Muscle of leg (tissue), 11 donors: ENCODE data around the gene BATF2. TPM values are rescaled to one million over a fixed set of nuclear protein-coding genes. Genes with fewer than 3 reads are reported as not detected.
A peak's percentile ranks its signal among the peaks of the same experiment; 100 is the strongest.

Source experiments
- DNase-seq: peaks from one replicate; pipeline ENCODE4 v3.0.0; 2013
- H3K27ac ChIP-seq: one replicate; pipeline ENCODE4 v1.5.1; 2013; ENCODE audit warnings: mild to moderate bottlenecking, low read length, control low read depth
- H3K27me3 ChIP-seq: one replicate; pipeline ENCODE4 v1.6.1; 2013; ENCODE audit warnings: low read length; ENCODE audit not compliant: control insufficient read depth, insufficient read depth
- H3K36me3 ChIP-seq: one replicate; pipeline ENCODE4 v1.6.1; 2013; ENCODE audit warnings: low read length; ENCODE audit not compliant: control insufficient read depth, insufficient read depth
- H3K4me1 ChIP-seq: one replicate; pipeline ENCODE4 v1.6.1; 2013; ENCODE audit warnings: low read length; ENCODE audit not compliant: control insufficient read depth, insufficient read depth
- H3K4me3 ChIP-seq: one replicate; pipeline ENCODE4 v1.5.1; 2013; ENCODE audit warnings: low read length, control low read depth
- H3K9me3 ChIP-seq: replicated peaks from 2 replicates; pipeline ENCODE4 v1.6.1; 2013; ENCODE audit warnings: low read depth, low read length; ENCODE audit not compliant: control insufficient read depth
- WGBS: methylation state at CpG from one replicate; pipeline ENCODE4 v1.1.5; 2013; ENCODE audit warnings: missing lambda C conversion rate; ENCODE audit not compliant: insufficient coverage; 5-methylcytosine and 5-hydroxymethylcytosine counted together
- polyA plus RNA-seq, 8 donors: library from polyadenylated mRNA; unstranded; fragments of 120-200 nt; gene quantifications; one replicate each; pipeline versions ENCODE4 v1.2.1 to v1.2.3, GENCODE V29; 2013; ENCODE audit warnings: inconsistent platforms in 1 of 8, low replicate concordance in 1 of 8; ENCODE audit not compliant: insufficient read length in 8 of 8, insufficient read depth in 1 of 8
- total RNA-seq: library from RNA; stranded (reverse); fragments of 120-200 nt; gene quantifications from one replicate; pipeline ENCODE4 v1.2.4, GENCODE V29; 2013

The BATF2 gene
- total and polyA plus RNA-seq, 9 donors = 0.62 to 1.9 (median 0.95) TPM

- WGBS = 12% methylated on average over 55 of the region's 69 CpGs
- Histone ChIP-seq H3K4me1 (peaks cover 10% of the 10 kb centered on the region), H3K36me3 (no peaks in the 10 kb centered on the region), H3K4me3 (peak within 1 kb of the TSS; percentile 32), H3K27ac (no peak within 1 kb of the TSS), H3K9me3 (no peaks in the 10 kb centered on the region), H3K27me3 (peaks cover 10% of the 10 kb centered on the region)
- DNase-seq = peak; percentile 81
These were observed 25.1 kb downstream of the BATF2 start, which contains the start of gene MAJIN for GRCh38 chr11:64971421-64972233. MAJIN (minus strand) TSS chr11:64972108; CDS start chr11:64959405, 12,703 bp downstream.

DNA sequence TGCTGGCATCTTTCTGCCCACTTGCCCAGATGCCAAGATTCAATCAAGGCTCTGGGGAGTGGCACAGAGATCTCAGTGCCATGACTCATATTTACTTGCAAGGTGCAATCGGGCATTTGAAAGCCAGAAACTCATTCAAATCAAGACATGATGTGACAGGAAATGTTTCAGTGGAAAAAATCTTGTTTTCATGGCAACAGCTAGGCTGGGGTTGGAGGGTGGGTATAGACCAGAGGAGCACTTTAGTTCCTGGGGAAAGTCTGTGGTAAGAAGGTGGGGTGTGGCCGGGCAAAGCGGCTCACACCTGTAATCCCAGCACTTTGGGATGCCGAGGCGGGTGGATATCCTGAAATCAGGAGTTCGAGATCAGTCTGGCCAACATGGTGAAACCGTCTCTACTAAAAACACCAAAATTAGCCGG lies 26.0 kb downstream of the BATF2 start:
- Histone ChIP-seq H3K27me3 (peaks cover 10% of the 10 kb centered on the region), H3K36me3 (no peaks in the 10 kb centered on the region), H3K27ac (no peak overlapping the region), H3K4me1 (peaks cover 10% of the 10 kb centered on the region), H3K9me3 (no peaks in the 10 kb centered on the region), H3K4me3 (no peak overlapping the region)
- DNase-seq = no peak
- 98% methylated on average over 7 of the region's 8 CpGs for WGBS

GRCh38 chr11:64969209-64969608 lies 27.6 kb downstream of the BATF2 start:
- peaks cover 10% of the 10 kb centered on the region for H3K4me1 ChIP-seq
- 46% methylated on average over 4 of the region's 5 CpGs for WGBS
- DNase-seq = no peak
- no peaks in the 10 kb centered on the region for H3K36me3 ChIP-seq
- H3K4me3 ChIP-seq = no peak overlapping the region
- H3K27me3 ChIP-seq = peaks cover 10% of the 10 kb centered on the region
- no peaks in the 10 kb centered on the region for H3K9me3 ChIP-seq
- no peak overlapping the region for H3K27ac ChIP-seq

DNA sequence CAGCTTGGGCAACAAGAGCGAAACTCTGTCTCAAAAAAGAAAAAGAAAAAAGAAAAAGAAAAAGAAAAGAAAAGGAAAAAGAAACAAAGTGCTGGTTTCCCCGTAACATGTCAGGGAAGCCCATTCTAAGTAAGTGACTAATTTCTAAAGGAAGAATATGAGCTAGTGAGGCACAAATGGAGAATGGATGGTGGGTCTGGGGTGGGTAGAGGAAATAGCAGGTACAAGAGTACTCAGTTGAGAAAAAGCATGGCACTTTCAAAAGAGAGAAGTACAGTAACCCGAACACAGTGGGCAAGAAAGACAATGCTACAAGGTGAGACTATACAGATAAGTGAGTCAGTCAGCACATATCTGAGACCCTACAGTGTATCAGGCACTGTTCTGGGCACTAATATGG lies 29.4 kb downstream of the BATF2 start:
- DNase-seq = no peak
- Histone ChIP-seq H3K36me3 (no peaks in the 10 kb centered on the region), H3K4me3 (no peak overlapping the region), H3K4me1 (peaks cover 10% of the 10 kb centered on the region), H3K27me3 (peaks cover 10% of the 10 kb centered on the region), H3K27ac (no peak overlapping the region), H3K9me3 (no peaks in the 10 kb centered on the region)
- 86% methylated on average over 3 of the region's 3 CpGs for WGBS

DNA sequence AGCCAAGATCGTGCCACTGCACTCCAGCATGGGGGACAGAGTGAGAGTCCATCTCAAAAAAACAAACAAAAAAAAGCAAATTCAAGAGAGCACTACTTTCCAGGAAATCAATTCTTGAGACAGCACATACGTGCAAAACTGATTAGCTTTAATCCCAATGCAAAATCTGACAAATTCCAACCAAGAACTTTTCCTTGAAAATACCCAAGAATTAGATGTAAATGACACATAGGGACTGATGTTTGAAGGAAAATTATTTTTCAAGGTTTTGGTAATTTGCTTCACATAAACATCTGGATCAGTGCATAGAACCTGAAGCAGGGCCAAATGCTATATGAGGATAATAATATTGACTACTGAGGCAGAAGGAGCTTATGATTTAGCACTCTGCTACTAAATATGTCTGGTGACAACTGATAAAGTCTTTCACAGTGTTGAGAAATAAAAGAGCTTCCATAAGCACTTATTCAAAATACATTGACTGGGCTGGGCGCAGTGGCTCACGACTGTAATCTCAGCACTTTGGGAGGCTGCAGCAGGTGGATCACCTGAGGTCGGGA lies 33.6 kb downstream of the BATF2 start:
- H3K4me3 ChIP-seq = no peak overlapping the region
- no peaks in the 10 kb centered on the region for H3K9me3 ChIP-seq
- 73% methylated on average over 4 of the region's 5 CpGs for WGBS
- H3K27ac ChIP-seq = no peak overlapping the region
- no peaks in the 10 kb centered on the region for H3K4me1 ChIP-seq
- no peaks in the 10 kb centered on the region for H3K27me3 ChIP-seq
- H3K36me3 ChIP-seq = no peaks in the 10 kb centered on the region
- DNase-seq = no peak

DNA sequence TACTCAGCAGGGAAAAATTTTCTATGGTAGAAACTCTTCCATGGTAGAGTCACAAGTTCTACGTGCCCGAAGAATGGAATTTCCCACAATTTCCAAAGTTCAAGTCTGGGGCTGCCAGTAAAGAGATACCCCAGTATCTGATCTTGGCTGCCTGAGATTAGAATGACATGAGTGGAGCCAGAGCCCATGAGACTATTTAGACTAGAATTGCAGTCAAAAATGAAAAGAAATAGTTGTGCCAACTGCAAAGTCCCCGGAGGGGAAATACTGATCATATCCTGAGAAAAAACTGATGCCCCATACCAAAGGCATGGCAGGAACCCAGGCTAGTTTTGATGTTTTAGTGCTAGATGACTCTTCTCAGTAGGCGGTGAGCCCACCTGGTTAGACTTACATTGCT lies 36.1 kb downstream of the BATF2 start:
- H3K27me3 ChIP-seq = no peaks in the 10 kb centered on the region
- WGBS = no CpG with 5 or more reads among the region's 4 CpGs
- no peak for DNase-seq
- no peaks in the 10 kb centered on the region for H3K36me3 ChIP-seq
- no peak overlapping the region for H3K4me3 ChIP-seq
- H3K27ac ChIP-seq = no peak overlapping the region
- H3K4me1 ChIP-seq = no peaks in the 10 kb centered on the region
- H3K9me3 ChIP-seq = no peaks in the 10 kb centered on the region

- Histone ChIP-seq H3K4me3 (no peak overlapping the region), H3K27ac (no peak overlapping the region), H3K27me3 (no peaks in the 10 kb centered on the region), H3K4me1 (no peaks in the 10 kb centered on the region), H3K36me3 (no peaks in the 10 kb centered on the region), H3K9me3 (no peaks in the 10 kb centered on the region)
- no CpG with 5 or more reads among the region's 3 CpGs for WGBS
- DNase-seq = no peak
These were observed 37.3 kb downstream of the BATF2 start for GRCh38 chr11:64959498-64959897.

- no peaks in the 10 kb centered on the region for H3K9me3 ChIP-seq
- DNase-seq = no peak
- H3K4me1 ChIP-seq = no peaks in the 10 kb centered on the region
- H3K4me3 ChIP-seq = no peak overlapping the region
- H3K27ac ChIP-seq = no peak overlapping the region
- WGBS = 61% methylated on average over 3 of the region's 5 CpGs
- peaks cover 4% of the 10 kb centered on the region for H3K27me3 ChIP-seq
- no peaks in the 10 kb centered on the region for H3K36me3 ChIP-seq
These were observed 42.6 kb downstream of the BATF2 start for GRCh38 chr11:64954201-64954600.

- Histone ChIP-seq H3K4me3 (no peak overlapping the region), H3K27ac (no peak overlapping the region), H3K4me1 (no peaks in the 10 kb centered on the region), H3K36me3 (no peaks in the 10 kb centered on the region), H3K9me3 (no peaks in the 10 kb centered on the region), H3K27me3 (peaks cover 4% of the 10 kb centered on the region)
- DNase-seq = no peak
- no CpG with 5 or more reads among the region's 4 CpGs for WGBS
These were observed 45.2 kb downstream of the BATF2 start for GRCh38 chr11:64951529-64951928.

GRCh38 chr11:64947208-64947814 lies 49.5 kb downstream of the BATF2 start:
- WGBS = 41% methylated on average over 5 of the region's 5 CpGs
- Histone ChIP-seq H3K4me1 (no peaks in the 10 kb centered on the region), H3K36me3 (no peaks in the 10 kb centered on the region), H3K4me3 (no peak overlapping the region), H3K27ac (no peak overlapping the region), H3K27me3 (peaks cover 2% of the 10 kb centered on the region), H3K9me3 (no peaks in the 10 kb centered on the region)
- DNase-seq = no peak
